K562 (cell line): Measurements from ENCODE around the gene DLG4. TPM values are rescaled to one million over a fixed set of nuclear protein-coding genes. Genes with fewer than 3 reads are reported as not detected.

Experiments used
- ELF4 ChIP-seq: fragments of 450-650 bp; formaldehyde crosslinking; IDR thresholded peaks from 2 replicates; pipeline ENCODE4 v1.4.0; 2022; ENCODE audit warnings: missing genetic modification characterization
- ESRRA ChIP-seq: fragments of 450-650 bp; IDR thresholded peaks from 2 replicates; pipeline ENCODE4 v1.6.1; 2014; ENCODE audit warnings: low read depth, mild to moderate bottlenecking, moderate library complexity, borderline replicate concordance
- GABPA ChIP-seq: fragments of 200-800 bp; sonication (Bioruptor generic); conservative IDR thresholded peaks from 2 replicates; pipeline ENCODE4 v1.6.1; 2016; ENCODE audit warnings: low read depth, missing genetic modification characterization, missing compliant biosample characterization
- MTA3 ChIP-seq: fragments of 450-650 bp; formaldehyde crosslinking; IDR thresholded peaks from 2 replicates; pipeline ENCODE4 v1.6.1; 2017; ENCODE audit warnings: mild to moderate bottlenecking, borderline replicate concordance
- RBFOX2 ChIP-seq: fragments of 200-400 bp; formaldehyde crosslinking; IDR thresholded peaks from 2 replicates; pipeline ENCODE4 v1.6.1; 2017; ENCODE audit warnings: low read depth, mild to moderate bottlenecking, low read length, moderate library complexity
- TRIM24 ChIP-seq, 2 experiments: fragments of 450-650 bp; IDR thresholded peaks; 2 replicates each; pipeline ENCODE4 v1.6.1; 2016
- ZFX ChIP-seq: sonication (generic); formaldehyde crosslinking; IDR thresholded peaks from 2 replicates; pipeline ENCODE4 v1.8.0; 2022; ENCODE audit warnings: mild to moderate bottlenecking, missing genetic modification reagents, moderate library complexity
- polyA plus RNA-seq, 8 experiments: library from polyadenylated mRNA; depleted of rRNA in 4 of 8; stranded (reverse) in 5 of 8; unstranded in 3 of 8; fragments of >200 nt; fragmentation: Nextera tagmentation in 2 of 8; fragmentation: Illumina TruSeq in 1 of 8; extraction: Ambion mirVana in 2 of 8; extraction: Trizol in 1 of 8; gene quantifications; 2 replicates each; pipeline versions ENCODE4 v1.2.1 to v1.2.3, GENCODE V29; 2011 to 2014; ENCODE audit warnings: inconsistent platforms in 1 of 8, missing spikeins in 1 of 8
- total RNA-seq, 7 experiments: library from RNA; depleted of rRNA in 6 of 7; stranded (reverse); fragments of >200 nt in 6 of 7; fragmentation: Illumina TruSeq in 2 of 7; extraction: Trizol in 2 of 7; gene quantifications; 2 replicates each; pipeline versions ENCODE4 v1.2.1 to v1.2.3, GENCODE V29; 2011 to 2021; ENCODE audit warnings: low replicate concordance in 1 of 7
- TF ChIP-seq, protein P1 (sequence below), 2 experiments: fragments of 450-650 bp; IDR thresholded peaks; 2 replicates each; pipeline ENCODE4 v1.6.1; 2016; ENCODE audit warnings: mild to moderate bottlenecking in 2 of 2, borderline replicate concordance in 1 of 2, low read depth in 1 of 2, moderate library complexity in 1 of 2
- TF ChIP-seq, protein P2 (sequence below): fragments of 450-650 bp; IDR thresholded peaks from 2 replicates; pipeline ENCODE4 v1.6.1; 2016; ENCODE audit warnings: missing biosample characterization, missing genetic modification characterization
- TF ChIP-seq, protein P3 (sequence below): fragments of 450-650 bp; IDR thresholded peaks from 2 replicates; pipeline ENCODE4 v1.6.1; 2018; ENCODE audit not compliant: partially characterized antibody
- TF ChIP-seq, protein P4 (sequence below): fragments of 450-650 bp; formaldehyde crosslinking; conservative IDR thresholded peaks from 2 replicates; pipeline ENCODE4 v1.4.0; 2022; ENCODE audit warnings: mild to moderate bottlenecking, missing genetic modification characterization

The DLG4 gene
- total and polyA plus RNA-seq, 9 of the 15 experiments (the other 6 are each of a cell fraction or from before 2014, with no cell fraction given) = 0.03 to 12.0 (median 4.1) TPM

DNA sequence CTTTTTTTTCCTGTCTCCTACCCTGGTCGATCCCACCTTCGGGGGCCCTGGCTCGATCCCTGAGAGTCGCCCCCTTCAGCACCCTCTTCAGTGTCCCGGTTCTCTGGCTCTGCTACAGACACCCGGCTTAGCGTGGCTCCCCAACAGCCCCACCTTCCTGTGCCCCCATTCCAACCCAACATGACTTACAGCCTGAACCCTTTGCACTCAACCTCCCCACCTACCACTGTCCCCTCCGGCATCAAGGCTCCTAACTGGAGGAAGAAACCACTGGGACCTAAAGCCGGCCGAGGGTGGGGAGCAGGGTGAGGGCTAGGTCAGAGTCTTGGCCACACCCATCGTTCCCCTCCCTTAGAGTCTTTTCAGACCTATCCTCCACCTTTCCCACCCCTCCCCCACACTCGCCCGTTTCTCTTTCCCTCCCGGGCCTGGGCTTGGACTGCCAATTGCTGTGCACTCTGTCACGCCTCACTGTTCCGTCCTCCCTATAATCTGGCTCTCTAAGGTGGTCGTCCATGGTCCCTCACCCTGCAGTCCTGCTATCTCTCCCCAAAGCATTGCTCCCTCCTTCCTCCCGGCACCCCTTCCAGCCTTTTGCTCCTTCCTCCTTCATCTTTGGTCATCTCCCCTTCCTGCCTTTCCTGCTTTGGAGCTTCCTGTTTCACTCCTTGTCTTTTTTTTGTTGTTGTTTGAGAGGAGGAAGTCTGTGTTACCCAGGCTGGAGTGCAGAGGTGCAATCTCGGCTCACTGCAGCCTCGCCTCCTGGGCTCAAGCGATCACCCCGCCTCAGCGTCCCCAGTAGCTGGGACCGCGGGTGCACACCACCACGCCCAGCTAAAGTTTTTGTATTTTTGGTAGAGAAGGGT lies 43.5 kb upstream of the DLG4 start (continued):
- TF ChIP-seq, protein P1, sequence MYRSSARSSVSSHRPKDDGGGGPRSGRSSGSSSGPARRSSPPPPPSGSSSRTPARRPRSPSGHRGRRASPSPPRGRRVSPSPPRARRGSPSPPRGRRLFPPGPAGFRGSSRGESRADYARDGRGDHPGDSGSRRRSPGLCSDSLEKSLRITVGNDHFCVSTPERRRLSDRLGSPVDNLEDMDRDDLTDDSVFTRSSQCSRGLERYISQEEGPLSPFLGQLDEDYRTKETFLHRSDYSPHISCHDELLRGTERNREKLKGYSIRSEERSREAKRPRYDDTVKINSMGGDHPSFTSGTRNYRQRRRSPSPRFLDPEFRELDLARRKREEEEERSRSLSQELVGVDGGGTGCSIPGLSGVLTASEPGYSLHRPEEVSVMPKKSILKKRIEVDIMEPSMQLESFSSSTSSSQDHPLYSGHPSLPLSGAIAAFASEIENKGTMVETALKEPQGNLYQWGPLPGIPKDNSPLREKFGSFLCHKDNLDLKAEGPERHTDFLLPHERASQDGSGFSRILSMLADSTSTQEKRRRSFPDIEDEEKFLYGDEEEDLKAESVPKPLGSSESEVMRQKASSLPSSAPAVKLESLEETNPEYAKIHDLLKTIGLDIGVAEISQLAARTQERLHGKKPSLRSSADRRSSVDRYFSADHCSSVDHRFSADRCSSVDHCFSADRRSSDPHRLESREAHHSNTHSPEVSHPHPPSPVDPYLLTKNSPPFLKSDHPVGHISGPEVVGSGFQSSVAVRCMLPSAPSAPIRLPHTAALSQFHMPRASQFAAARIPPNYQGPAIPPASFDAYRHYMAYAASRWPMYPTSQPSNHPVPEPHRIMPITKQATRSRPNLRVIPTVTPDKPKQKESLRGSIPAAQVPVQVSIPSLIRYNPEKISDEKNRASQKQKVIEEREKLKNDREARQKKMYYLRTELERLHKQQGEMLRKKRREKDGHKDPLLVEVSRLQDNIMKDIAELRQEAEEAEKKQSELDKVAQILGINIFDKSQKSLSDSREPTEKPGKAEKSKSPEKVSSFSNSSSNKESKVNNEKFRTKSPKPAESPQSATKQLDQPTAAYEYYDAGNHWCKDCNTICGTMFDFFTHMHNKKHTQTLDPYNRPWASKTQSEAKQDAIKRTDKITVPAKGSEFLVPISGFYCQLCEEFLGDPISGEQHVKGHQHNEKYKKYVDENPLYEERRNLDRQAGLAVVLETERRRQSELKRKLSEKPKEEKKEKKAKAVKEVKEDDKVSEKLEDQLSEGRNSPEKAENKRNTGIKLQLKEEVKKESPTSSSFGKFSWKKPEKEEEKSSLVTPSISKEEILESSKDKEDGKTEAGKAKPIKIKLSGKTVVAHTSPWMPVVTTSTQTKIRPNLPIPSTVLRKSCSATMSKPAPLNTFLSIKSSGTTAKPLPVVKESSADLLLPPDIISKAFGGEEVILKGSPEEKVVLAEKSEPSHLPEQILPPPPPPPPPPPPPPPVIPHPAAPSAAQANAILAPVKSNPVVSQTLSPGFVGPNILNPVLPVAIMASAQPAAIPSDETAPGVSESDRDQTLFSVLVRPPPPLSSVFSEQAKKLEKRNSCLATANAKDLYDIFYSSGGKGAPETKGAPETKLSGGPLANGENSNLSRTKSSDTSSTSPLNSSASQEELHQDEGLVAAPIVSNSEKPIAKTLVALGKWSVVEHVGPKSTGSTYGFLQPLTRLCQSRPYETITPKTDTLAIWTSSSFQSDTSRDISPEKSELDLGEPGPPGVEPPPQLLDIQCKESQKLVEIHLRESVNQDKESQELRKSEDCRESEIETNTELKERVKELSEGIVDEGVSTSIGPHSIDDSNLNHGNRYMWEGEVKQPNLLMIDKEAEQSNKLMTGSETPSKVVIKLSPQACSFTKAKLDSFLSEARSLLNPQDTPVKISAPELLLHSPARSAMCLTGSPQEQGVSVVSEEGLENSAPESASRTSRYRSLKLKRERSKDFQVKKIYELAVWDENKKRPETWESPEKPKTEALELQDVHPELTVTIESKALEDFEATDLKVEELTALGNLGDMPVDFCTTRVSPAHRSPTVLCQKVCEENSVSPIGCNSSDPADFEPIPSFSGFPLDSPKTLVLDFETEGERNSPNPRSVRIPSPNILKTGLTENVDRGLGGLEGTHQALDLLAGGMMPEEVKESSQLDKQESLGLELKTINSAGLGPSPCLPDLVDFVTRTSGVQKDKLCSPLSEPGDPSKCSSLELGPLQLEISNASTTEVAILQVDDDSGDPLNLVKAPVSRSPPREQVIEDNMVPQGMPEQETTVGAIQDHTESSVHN (IDR thresholded peaks at IDR 0.05; ENCODE audit: borderline replicate concordance in 1 of 2, low read depth in 1 of 2) = peak in 1 of 2 experiments; percentile 45; a peak in 1 of 4 replicates
- TF ChIP-seq, protein P2, sequence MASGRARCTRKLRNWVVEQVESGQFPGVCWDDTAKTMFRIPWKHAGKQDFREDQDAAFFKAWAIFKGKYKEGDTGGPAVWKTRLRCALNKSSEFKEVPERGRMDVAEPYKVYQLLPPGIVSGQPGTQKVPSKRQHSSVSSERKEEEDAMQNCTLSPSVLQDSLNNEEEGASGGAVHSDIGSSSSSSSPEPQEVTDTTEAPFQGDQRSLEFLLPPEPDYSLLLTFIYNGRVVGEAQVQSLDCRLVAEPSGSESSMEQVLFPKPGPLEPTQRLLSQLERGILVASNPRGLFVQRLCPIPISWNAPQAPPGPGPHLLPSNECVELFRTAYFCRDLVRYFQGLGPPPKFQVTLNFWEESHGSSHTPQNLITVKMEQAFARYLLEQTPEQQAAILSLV (tag) = no peak
- TF ChIP-seq RBFOX2 (peak; percentile 58; the same call in 1 of the 2 replicates), GABPA (tag) (0 out of 2 replicates have a peak, but pooled peaks have one; percentile 35), ELF4 (CRISPR knock-in tag) (peak; percentile 83), MTA3 (peak; percentile 28; the same call in 1 of the 2 replicates), TRIM24 (IDR thresholded peaks at IDR 0.05) (peak in 1 of 2 experiments; percentile 53; a peak in 2 of 4 replicates), ZFX (CRISPR knock-in tag) (peak; percentile 36), ESRRA (peak; percentile 40; the same call in 1 of the 2 replicates)
- TF ChIP-seq, protein P3, sequence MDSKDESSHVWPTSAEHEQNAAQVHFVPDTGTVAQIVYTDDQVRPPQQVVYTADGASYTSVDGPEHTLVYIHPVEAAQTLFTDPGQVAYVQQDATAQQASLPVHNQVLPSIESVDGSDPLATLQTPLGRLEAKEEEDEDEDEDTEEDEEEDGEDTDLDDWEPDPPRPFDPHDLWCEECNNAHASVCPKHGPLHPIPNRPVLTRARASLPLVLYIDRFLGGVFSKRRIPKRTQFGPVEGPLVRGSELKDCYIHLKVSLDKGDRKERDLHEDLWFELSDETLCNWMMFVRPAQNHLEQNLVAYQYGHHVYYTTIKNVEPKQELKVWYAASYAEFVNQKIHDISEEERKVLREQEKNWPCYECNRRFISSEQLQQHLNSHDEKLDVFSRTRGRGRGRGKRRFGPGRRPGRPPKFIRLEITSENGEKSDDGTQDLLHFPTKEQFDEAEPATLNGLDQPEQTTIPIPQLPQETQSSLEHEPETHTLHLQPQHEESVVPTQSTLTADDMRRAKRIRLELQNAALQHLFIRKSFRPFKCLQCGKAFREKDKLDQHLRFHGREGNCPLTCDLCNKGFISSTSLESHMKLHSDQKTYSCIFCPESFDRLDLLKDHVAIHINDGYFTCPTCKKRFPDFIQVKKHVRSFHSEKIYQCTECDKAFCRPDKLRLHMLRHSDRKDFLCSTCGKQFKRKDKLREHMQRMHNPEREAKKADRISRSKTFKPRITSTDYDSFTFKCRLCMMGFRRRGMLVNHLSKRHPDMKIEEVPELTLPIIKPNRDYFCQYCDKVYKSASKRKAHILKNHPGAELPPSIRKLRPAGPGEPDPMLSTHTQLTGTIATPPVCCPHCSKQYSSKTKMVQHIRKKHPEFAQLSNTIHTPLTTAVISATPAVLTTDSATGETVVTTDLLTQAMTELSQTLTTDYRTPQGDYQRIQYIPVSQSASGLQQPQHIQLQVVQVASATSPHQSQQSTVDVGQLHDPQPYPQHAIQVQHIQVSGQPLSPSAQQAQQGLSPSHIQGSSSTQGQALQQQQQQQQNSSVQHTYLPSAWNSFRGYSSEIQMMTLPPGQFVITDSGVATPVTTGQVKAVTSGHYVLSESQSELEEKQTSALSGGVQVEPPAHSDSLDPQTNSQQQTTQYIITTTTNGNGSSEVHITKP = peak; percentile 78
- TF ChIP-seq, protein P4, sequence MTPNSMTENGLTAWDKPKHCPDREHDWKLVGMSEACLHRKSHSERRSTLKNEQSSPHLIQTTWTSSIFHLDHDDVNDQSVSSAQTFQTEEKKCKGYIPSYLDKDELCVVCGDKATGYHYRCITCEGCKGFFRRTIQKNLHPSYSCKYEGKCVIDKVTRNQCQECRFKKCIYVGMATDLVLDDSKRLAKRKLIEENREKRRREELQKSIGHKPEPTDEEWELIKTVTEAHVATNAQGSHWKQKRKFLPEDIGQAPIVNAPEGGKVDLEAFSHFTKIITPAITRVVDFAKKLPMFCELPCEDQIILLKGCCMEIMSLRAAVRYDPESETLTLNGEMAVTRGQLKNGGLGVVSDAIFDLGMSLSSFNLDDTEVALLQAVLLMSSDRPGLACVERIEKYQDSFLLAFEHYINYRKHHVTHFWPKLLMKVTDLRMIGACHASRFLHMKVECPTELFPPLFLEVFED (CRISPR knock-in tag) = peak; percentile 51; the same call in 1 of the 2 replicates
